NCI-H510A treated with DMSO at 0.1 percent for 48 hours (cell line): ENCODE data around the gene NELL1.
A peak's percentile ranks its signal among the peaks of the same experiment; 100 is the strongest.

Experiments used
- DNase-seq: peaks from one replicate; lab custom pipeline; 2025; lab: John Stamatoyannopoulos, UW

The NELL1 gene

DNA sequence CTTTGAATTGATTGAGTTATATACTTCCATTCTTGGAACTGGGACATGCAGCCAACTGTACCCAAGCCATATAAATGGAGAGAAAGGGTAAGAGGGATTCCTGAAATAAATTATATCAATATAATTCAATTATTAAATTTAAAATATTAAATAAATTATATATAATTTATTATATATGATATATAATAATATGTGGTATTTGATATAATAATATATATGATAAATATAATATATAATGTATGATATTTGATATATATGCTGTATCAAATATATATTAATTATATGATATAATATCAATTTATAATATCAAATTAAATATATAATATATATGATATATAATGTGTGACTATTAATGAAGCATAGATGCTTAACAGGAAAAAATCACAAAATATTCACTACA is 677.0 kb downstream of the NELL1 start:
- no peak for DNase-seq

DNA sequence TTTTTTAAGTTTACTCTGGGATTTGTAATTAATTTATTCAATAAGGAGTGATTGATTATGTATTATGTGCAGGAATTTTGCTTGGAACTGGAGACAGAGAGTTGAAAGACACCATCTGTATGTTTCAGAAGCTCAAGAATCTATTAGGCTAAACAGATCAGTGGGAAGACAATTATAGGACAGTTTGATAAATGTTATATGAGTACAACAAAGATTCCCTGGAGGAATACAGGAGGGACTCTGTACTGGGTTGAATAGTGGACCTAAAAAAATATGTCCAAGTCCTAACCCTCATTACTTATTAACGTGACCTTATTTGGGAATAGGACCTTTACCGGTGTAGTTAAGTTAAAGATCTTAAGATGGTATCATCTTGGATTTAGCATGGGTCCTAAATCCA is 681.2 kb downstream of the NELL1 start:
- no peak for DNase-seq

DNA sequence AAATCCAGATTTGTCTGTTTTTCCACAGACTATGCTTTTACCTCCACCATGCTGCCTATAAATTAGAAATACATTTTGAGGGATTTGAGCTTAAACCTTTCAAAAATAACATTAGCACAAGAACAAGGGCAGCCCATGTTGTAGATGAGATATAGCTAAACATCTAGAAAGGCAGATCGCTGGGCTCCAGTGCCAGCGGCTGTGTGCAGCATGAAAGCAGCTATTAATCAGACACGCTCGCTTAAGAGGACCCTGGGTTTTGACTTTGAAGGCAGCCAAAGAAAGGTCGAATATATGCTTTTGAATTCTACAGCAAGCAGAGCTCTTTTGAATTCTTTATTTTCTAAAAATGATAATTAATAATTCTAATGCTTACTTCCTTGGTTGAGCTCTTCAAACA is 684.0 kb downstream of the NELL1 start:
- no peak for DNase-seq

DNA sequence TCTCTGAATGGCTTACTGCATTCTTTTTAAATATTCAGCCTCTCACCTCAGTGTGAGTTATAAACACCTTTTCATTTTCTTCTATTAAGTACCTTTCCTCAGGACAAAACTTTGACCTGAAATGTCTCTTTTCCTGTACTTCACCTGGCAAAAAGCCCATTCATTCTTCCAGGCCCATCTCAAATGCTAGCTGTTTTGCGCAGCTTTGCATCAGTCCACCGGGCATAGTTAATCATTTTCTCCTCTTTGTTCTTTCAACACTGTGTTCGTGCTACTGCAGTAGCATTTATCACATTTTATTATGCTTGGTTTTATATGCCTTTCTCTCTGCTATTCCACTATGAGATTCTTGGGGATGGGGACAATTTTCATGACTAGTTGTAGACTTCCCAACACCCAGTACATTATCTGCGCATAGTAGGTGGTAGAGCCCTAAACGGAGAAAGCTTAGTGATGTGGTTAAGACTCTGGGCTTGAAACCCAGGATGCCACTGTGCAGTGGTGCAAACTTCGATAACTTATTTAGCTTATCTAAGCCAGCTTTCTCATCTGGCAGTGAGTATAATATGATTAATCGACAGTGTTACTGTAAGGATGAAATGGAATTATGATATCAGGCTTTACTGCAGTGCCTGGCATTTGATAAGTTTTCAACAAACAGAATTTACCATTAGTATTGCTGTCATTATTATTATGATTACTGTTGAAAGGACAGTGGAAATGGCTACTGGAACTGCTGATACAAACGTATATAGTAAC is 695.7 kb downstream of the NELL1 start:
- no peak for DNase-seq

DNA sequence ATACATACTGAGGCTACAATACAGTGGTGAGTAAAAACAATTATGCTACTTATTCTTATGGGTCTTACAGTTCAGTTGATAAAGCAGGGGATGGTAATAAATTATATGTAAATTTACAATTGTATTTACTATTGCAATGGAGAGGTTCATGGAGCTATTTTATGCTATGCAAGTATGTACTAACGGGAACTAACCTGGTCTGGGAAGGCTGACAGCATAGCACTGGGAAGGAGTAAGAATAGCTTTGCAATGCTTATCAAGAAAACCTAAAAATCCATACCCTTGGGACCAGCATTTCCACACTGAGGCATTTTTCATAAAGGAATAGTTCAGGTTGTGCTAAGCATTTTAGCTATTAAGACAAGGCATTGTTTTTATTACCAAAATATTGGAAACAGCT is 700.6 kb downstream of the NELL1 start:
- DNase-seq = no peak

DNA sequence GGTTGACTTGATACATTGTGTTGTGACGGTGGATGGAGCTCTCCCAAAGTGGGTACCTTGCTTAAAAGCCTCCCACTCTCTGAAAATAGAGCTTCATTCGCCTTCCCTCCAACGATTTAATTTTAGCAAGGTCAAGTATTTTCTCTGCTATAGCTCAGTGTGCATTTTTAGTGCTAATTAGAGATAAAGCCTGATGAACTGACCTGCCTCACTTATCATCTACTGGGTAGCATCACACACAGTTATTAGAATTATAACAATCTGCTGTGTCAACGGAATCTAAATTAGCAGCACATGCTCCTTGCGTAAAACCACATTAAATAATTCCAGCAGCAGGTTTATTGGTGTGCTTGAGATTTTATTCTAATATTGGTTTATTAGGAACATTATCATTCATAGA is 701.7 kb downstream of the NELL1 start:
- DNase-seq = no peak

DNA sequence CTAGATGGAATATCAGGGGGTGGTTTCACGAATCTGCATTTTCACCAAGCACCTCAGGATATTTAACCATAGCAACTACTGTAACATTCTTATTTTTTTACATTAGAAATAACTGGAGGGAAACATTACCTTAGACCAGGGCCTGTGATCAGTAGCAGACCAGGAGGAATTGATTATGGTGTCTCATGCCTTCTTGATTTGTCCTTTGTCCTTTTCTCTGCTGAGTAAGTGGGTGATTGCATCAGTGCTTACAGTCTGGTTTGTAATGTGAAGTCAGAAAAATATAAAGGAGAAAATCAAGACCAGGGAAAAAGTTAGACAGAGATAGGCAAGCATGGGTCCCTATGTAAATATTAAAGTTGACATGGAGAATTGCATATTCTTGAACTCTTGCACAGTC is 703.3 kb downstream of the NELL1 start:
- no peak for DNase-seq

DNA sequence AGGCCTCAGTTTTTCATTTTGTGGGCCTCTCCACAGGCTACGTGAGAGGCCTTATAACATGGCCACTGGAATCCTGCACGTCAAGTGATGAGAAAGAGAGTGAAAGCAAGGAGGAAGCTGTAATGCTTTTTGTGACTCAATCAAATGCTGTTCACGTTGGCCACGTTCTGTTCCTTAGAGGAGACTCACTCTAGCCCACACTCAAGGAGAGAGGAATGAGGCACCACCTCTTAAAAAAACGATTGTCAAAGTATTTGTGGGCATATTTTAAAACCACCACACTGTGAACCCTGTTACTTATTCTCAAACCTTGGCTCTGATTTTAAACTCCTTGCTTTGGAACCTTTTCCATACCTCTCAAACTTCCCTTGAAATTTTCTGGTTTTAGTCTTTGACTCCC is 705.0 kb downstream of the NELL1 start:
- DNase-seq = no peak

DNA sequence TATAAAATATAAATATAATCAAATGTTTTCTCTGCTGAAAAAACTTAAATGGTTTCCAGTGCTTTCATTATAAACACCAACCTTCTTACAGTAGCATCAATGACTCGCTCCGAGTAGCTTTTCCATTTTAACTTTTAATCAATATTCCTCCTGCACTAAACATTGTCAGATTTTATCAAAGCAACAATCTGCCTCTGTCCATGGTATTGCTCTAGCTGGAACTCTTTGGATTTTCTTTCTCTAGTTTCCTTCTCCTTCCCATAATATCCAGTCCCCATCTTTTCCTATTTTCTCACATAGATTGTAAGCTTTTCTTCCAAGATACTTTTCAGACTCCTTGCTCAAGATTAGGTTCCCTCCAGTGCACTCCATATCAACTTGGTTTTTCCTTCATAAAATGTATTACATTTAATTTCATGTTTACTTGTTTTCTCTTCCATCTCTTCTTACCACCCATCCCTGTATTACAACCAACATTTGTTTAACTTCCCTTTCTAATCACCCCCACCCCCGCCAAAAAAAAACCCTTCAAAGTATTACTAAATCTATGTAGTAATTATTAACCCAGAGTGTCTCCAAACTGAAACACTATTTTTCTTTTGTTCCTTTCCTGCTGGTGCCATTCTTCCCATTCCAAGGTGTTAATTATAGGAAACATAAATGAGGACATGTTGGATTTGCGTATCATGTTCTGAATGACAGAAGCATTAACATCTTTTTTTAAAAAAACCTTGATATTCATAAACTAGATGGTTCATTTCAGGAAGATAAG is 716.5 kb downstream of the NELL1 start:
- no peak for DNase-seq

DNA sequence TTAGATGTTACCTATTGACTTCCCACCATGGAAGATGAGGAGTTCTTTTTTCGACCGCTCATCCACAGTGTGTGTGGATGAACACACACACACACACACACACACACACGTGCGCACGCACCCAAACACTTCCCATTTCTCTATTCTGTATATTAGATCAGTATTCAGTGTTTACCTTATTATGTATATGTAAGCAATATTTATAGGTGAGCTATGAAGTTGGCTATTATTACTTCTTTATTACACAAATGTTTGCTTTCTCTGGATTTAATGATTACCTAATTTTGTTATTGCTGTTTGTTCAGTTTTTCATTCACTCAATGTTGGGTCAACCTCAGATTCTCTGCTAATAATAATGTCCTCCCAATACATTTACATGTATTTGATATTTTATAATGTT is 721.0 kb downstream of the NELL1 start:
- DNase-seq = no peak

DNA sequence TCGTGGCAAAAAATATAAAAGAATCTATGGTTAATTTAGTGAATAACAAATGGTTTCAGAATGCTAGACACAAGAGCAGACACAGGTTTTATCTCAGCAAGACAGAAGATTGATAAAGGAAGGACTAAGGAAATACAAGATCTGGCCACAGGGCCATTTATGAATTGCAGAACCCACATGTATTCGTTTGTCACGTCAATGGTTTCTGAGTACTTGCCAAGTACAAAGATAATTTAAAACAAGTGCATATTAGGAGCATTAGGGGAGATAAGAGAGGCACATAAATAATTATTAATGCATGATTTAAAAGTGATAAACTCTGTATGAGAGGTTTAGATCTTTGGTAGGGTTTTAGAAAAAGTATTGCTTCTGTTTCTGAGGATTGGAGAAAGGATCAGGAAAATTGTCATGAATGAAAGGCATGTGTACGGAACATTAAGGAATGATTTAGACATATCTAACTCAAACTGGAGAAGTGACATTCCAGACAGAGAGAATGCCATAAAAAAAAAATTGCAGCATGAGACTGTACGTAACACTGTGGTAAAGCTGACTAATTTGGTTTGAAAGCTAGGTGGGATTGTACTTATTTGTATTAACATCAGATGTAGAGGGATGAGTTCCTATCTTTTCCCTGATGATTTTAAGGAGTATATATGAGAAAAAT is 727.1 kb downstream of the NELL1 start:
- DNase-seq = no peak

DNA sequence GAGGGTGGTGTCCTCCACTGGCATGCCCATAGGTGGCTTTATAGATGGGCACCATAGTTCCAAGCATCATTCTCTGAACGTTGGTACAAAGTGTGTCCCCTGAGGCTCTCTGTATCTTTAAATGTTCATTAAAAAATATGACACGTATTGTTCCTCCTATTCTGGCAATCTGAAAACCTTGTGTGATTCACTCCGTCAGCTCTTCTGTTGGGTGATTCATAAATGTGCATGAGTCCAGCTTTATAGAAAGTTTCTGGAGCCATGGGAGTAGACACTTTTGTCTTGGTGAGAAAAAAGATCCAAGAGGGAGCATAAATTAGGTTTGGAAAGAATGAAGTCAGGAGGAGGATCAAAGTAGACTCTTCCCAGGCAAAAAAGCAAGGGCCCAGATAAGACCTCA is 728.8 kb downstream of the NELL1 start:
- no peak for DNase-seq

DNA sequence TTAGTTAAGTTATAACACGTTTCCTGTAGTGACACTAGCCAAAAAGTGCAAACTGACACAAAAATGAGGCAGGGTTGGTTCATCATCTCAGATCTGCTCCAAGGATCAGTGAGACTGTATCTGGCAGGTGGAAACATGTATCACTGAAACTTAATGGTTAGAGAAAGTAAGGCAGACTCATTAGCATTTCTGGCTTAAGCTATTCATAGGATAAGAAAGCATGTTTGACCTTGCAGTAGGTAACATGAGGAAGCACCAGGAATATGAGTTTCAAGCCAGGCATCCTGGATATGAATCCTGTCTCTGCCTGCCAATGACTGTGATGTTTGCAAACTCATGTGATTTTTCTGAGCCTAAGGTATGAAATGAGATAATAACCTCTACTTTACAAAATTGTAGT is 732.1 kb downstream of the NELL1 start:
- DNase-seq = no peak

DNA sequence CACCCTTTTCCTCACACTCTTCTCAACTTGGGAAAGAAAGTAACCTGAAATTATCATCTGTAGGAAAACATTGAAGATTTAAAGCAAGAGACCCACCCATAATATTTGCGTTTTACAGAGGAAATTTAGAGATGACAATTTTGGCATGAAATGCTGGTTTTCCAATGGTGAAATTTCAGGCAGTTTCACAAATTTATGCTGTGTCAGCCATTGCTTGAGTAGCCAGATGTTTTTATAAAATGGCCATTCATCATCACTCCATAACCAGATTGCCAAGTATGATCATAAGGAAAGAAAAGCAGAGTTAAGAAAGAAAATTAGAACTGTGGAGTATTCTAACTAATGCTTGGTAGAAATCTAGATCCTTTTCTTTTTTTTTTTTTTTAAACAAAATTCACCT is 732.9 kb downstream of the NELL1 start:
- no peak for DNase-seq

DNA sequence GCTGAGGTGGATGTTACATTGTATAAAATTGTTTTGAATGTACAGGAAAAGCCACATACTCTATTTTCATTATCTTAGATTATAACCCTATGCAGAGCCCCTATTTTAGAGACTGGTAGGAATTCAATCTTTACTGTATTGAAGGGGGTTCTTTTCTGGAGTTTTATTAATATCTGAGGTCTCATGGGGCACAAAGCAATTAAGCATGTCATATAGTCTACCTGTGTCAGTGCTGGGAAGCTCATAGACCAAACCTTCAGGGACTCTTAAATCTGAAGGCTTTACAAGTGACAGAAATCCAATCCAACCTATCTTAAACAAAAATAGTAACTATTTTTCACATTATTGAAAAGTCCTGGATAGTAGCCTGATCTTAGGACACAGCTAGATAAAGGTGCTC is 733.7 kb downstream of the NELL1 start:
- DNase-seq = no peak

DNA sequence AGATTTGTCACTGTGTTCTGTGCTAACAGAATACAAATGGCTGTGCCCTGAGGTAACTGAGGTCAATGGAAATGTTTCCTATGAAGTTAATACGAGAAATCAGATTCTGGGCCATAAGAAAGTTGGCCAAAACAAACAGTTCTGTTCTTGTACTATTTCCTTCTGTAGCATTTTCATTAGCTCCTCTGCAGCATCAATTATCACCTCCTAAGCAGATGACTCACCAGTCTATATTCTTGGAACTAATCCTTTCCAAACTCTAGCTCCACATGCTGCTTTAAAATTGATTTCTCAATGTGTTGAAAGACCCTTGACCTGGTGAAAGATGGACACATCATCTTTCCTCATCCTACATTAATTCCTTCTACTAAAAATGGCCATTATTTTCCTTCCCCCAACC is 736.0 kb downstream of the NELL1 start:
- no peak for DNase-seq

DNA sequence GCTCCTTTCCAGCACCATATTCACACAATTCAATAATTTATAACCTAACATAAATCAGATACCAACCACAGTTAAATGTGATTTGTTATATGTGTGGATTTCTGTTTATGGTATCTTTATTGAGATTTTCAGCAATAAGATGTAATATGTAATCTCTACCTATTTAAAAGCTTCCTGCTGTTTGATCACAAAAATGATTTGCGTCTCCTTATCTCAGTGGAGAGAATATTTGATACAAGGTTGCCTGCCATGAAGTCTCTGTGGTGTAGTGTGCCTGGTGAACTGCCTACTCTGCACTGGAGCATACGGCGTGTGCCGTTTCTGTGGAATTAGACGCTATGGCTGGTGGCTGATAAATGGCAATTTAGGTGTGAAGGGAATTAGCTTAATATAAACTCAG is 741.1 kb downstream of the NELL1 start:
- DNase-seq = no peak

DNA sequence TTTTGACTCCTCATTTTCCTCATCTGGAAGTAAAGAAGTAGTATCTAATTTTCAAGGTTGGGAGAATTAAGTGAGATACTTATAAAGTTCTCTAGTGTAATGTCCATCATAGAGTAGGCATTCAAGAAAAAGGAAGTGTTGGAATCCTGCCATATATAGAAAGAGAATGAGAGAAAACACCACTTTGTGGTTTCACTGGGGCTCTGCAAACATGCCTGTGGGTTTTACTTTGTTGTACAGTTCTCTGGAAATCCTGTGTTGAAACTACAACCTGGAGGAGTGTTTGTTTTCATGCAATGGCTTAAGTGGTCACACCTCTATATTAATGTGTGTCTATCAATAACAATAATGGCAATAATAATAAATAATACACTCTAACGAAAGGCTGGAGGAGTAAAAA is 741.7 kb downstream of the NELL1 start:
- peak; percentile 4 for DNase-seq

DNA sequence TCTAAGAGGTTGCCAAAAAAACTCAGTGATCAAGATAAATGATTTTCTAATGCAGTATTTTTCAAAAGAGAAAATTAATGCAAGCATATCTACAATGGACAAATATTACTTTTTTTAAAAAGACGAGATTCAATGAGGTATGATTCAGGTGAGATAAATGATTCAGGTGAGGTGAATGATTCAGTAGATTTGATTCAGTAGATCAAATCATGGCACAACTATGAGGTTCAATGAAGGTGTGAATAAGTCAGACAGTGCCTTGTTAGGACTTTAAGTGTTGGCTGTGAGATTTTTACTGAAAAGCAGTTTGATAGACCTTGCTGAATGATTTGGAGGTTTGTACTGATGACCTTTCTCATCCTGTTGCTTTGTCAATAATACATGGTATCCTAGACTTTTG is 742.2 kb downstream of the NELL1 start:
- no peak for DNase-seq

DNA sequence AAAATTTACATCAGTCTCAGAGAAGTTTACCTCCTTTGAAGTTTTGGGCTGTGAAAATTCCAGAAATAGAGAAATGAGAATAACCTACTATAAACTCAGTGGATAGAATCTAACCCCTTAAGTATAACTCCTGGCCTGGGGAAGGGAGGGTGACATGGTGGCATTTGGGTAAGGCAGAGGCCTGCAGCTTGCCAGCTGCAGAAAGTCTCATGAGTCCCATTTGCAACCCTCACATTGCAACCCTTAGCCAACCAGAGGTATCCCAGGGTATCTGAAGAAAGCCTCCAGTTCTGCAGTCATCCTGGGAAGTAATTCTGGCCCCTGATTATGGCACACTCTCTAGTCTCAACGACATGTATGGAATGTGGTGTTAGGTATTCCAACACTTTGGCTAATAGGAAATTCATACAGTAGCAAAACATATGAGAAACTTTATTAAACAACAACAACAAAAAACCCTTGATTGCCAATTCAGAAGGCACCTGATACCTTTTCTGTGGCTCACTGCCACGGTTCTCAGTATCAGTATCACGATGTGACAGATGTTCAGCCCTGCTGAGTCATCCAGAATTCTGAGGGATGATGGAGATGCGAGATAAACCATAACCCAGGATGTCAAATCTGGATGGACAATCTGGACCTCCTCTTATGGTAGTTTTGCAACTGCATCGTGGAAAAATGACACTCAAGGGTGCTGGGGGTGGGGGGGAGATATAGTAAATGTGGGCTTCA is 743.4 kb downstream of the NELL1 start:
- no peak for DNase-seq

DNA sequence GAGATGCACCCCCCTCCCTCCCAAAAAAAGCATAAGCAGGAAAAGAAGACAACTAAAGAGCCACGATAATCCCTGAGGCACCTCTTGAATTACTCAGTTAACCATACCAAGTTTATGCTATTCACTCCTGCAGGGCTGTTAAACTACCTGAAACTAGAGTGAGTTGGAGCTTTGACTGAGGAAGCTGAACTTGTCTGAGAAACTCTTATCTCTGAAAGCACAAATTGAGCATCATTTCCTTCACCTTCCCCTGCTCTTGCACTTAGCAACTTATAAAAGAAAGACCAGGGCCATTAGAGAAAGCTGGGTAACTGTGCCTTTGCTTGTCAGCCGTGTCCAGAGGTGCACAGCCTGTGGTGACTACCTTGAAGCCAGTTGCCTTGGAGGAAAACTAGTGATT is 745.6 kb downstream of the NELL1 start:
- DNase-seq = no peak

DNA sequence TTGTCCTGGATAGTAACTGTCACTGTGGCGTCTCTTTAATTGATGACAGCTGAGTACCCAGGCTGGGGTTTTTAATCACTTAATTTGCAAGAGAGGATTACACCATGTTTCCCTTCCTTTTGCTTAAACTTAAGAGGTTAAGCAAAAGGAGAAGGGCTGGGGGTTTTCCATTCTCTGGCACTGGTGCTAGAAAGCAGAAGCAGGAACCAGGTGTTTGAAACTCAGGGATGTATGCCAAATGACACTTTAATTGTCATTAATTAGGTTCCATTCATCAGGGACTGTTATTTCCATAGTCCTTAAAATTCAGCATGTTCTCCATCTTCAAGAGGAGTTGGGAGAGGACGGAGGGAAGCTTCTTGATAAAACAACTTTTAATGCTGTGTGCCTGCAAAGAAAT is 746.2 kb downstream of the NELL1 start:
- no peak for DNase-seq
